ENCODE data around the gene MYEOV. TPM values are rescaled to one million over a fixed set of nuclear protein-coding genes. Genes with fewer than 3 reads are reported as not detected.

The MYEOV gene
- total and polyA plus RNA-seq, 4 donors = 0.39 TPM; not detected in 3

DNA sequence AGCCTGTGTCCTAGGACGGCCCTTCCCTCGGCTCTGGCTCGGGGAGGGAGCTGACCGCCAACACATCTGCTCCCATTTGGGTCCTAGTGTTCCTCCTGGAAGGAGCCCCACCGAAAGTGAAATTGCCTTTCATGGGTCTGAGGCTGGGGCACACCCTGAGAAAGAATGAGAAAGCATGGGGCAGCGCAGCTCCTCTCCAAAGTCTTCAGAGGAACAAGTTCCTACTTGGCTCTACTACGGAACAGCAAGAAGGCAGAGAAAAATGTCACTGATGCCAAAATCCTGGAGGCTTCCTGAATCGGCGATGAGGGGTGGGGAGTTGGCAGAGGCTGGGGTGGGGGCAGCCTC lies 41.5 kb upstream of the MYEOV start:
- H3K4me3 ChIP-seq (ENCODE audit: low read depth, low read length) = no peak overlapping the region
- 66% methylated on average over 8 of the region's 9 CpGs for WGBS (ENCODE audit: insufficient coverage)
- no peaks in the 10 kb centered on the region for H3K36me3 ChIP-seq (ENCODE audit: control insufficient read depth, insufficient read depth, low read length)
- peaks cover 9% of the 10 kb centered on the region for H3K4me1 ChIP-seq (ENCODE audit: control insufficient read depth, insufficient read depth, low read length)
- no peaks in the 10 kb centered on the region for H3K9me3 ChIP-seq (ENCODE audit: control insufficient read depth, insufficient read depth, low read length)
- no peak for DNase-seq (ENCODE audit: low read depth in 4 of 6, low spot score in 6 of 6)
- peaks cover 5% of the 10 kb centered on the region for H3K27me3 ChIP-seq (ENCODE audit: control insufficient read depth, insufficient read depth, low read length)
- H3K27ac ChIP-seq (ENCODE audit: low read depth, low read length) = no peak overlapping the region

DNA sequence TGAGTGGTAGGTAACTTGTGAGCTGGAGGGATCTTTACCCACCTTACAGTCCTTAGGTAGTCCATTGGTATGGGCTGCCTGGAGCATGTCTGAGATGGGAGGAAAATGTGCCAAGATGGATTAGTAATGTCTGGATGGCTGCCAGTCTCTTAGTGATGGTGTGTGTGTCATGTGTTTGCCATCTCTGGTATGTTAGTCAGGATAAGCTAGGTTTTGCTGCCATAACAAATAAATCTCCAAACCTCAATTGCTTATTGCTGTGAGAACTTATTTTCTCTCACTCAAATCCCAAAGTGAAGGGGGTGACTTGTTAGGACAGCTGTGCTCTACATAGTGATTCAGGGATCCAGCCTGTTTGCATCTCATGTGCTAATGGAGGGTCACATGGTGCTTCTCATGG lies 40.9 kb upstream of the MYEOV start:
- H3K9me3 ChIP-seq (ENCODE audit: control insufficient read depth, insufficient read depth, low read length) = no peaks in the 10 kb centered on the region
- peaks cover 2% of the 10 kb centered on the region for H3K27me3 ChIP-seq (ENCODE audit: control insufficient read depth, insufficient read depth, low read length)
- H3K4me3 ChIP-seq (ENCODE audit: low read depth, low read length) = no peak overlapping the region
- no peak for DNase-seq (ENCODE audit: low read depth in 4 of 6, low spot score in 6 of 6)
- H3K27ac ChIP-seq (ENCODE audit: low read depth, low read length) = no peak overlapping the region
- peaks cover 9% of the 10 kb centered on the region for H3K4me1 ChIP-seq (ENCODE audit: control insufficient read depth, insufficient read depth, low read length)
- no peaks in the 10 kb centered on the region for H3K36me3 ChIP-seq (ENCODE audit: control insufficient read depth, insufficient read depth, low read length)

DNA sequence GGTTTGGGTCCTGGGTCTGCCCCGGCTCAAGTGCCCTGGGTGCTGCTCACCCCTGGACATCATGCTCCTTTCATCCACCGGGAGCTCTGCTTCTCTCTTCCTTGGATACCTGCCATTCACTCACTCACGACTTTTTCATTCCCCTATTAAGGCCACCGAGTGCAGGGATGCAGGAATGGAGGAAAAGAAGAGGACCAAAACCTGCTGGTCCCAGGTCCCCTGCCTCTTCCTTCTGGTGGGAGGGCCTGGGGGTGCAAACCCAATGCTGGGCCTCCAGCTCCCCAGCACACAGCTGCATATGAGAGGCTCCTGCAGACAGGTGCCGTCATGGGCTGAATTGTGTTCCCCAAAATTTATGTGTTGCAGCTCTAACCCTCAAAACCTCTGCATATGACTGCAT lies 36.8 kb upstream of the MYEOV start:
- 93% methylated on average over 2 of the region's 5 CpGs for WGBS (ENCODE audit: insufficient coverage)
- Histone ChIP-seq H3K4me1 (ENCODE audit: control insufficient read depth, insufficient read depth, low read length) (no peaks in the 10 kb centered on the region), H3K4me3 (ENCODE audit: low read depth, low read length) (no peak overlapping the region), H3K27me3 (ENCODE audit: control insufficient read depth, insufficient read depth, low read length) (no peaks in the 10 kb centered on the region), H3K9me3 (ENCODE audit: control insufficient read depth, insufficient read depth, low read length) (peaks cover 2% of the 10 kb centered on the region), H3K36me3 (ENCODE audit: control insufficient read depth, insufficient read depth, low read length) (no peaks in the 10 kb centered on the region), H3K27ac (ENCODE audit: low read depth, low read length) (no peak overlapping the region)
- DNase-seq (ENCODE audit: low read depth in 4 of 6, low spot score in 6 of 6) = no peak

- no peaks in the 10 kb centered on the region for H3K4me1 ChIP-seq (ENCODE audit: control insufficient read depth, insufficient read depth, low read length)
Observed at GRCh38 chr11:69257838-69258658, 35.9 kb upstream of the MYEOV start.

DNA sequence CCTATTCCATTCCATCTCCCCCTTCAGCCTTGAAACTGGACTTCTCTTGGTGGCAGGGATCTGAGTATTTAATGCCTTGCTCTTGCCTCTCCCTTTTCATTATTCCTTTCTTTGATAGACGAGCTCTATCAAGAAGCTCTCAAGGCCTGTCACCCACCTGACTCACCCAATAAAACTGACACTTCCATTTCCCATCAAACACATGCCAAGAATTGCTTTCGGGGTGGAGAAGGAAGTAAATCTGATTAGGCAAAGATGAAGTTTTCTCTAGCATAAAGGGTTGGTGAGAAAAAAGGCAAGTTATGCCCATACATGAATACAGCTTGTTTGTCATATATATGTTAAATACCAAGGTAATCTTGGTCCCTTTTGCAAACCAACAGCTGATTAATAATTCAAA lies 34.9 kb upstream of the MYEOV start:
- H3K27ac ChIP-seq (ENCODE audit: low read depth, low read length) = no peak overlapping the region
- DNase-seq (ENCODE audit: low read depth in 4 of 6, low spot score in 6 of 6) = no peak
- no CpG with 5 or more reads among the region's 2 CpGs for WGBS (ENCODE audit: insufficient coverage)
- peaks cover 2% of the 10 kb centered on the region for H3K9me3 ChIP-seq (ENCODE audit: control insufficient read depth, insufficient read depth, low read length)
- no peaks in the 10 kb centered on the region for H3K27me3 ChIP-seq (ENCODE audit: control insufficient read depth, insufficient read depth, low read length)
- no peaks in the 10 kb centered on the region for H3K36me3 ChIP-seq (ENCODE audit: control insufficient read depth, insufficient read depth, low read length)
- H3K4me1 ChIP-seq (ENCODE audit: control insufficient read depth, insufficient read depth, low read length) = peaks cover 4% of the 10 kb centered on the region
- H3K4me3 ChIP-seq (ENCODE audit: low read depth, low read length) = no peak overlapping the region

More at GRCh38 chr11:69257838-69258658, 35.9 kb upstream of the MYEOV start:
- WGBS (ENCODE audit: insufficient coverage) = 57% methylated on average over 4 of the region's 6 CpGs
- no peaks in the 10 kb centered on the region for H3K27me3 ChIP-seq (ENCODE audit: control insufficient read depth, insufficient read depth, low read length)
- no peaks in the 10 kb centered on the region for H3K36me3 ChIP-seq (ENCODE audit: control insufficient read depth, insufficient read depth, low read length)
- H3K27ac ChIP-seq (ENCODE audit: low read depth, low read length) = no peak overlapping the region
- no peak overlapping the region for H3K4me3 ChIP-seq (ENCODE audit: low read depth, low read length)
- peaks cover 2% of the 10 kb centered on the region for H3K9me3 ChIP-seq (ENCODE audit: control insufficient read depth, insufficient read depth, low read length)
- DNase-seq (ENCODE audit: low read depth in 4 of 6, low spot score in 6 of 6) = peak in 1 of 6 donors; percentile 17

- Histone ChIP-seq H3K27me3 (ENCODE audit: control insufficient read depth, insufficient read depth, low read length) (no peaks in the 10 kb centered on the region), H3K27ac (ENCODE audit: low read depth, low read length) (no peak overlapping the region), H3K4me1 (ENCODE audit: control insufficient read depth, insufficient read depth, low read length) (peaks cover 4% of the 10 kb centered on the region), H3K4me3 (ENCODE audit: low read depth, low read length) (no peak overlapping the region), H3K36me3 (ENCODE audit: control insufficient read depth, insufficient read depth, low read length) (no peaks in the 10 kb centered on the region), H3K9me3 (ENCODE audit: control insufficient read depth, insufficient read depth, low read length) (peaks cover 2% of the 10 kb centered on the region)
- no peak for DNase-seq (ENCODE audit: low read depth in 4 of 6, low spot score in 6 of 6)
Observed at GRCh38 chr11:69260622-69261021, 33.3 kb upstream of the MYEOV start.

DNA sequence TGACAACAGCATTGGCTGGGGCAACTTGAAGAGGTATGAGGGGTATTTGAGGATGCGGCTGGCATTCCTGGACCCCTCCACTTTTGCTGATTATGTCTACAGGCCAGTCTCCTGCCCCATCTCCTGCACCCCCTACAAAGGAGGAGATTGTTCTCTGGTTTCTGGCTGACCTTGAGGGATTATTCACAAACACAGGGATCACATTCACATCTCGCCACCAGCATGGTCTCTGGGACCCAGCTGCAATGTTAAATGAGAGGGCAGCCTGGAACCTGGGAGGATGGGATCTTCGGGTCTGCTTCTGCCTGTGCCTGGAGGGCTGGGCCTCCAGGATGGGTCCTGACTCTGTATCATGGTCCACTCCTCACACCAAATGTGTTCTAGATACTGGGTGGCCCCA lies 32.8 kb upstream of the MYEOV start:
- peaks cover 2% of the 10 kb centered on the region for H3K9me3 ChIP-seq (ENCODE audit: control insufficient read depth, insufficient read depth, low read length)
- no peak overlapping the region for H3K4me3 ChIP-seq (ENCODE audit: low read depth, low read length)
- no peaks in the 10 kb centered on the region for H3K36me3 ChIP-seq (ENCODE audit: control insufficient read depth, insufficient read depth, low read length)
- 57% methylated on average over 1 of the region's 3 CpGs for WGBS (ENCODE audit: insufficient coverage)
- H3K4me1 ChIP-seq (ENCODE audit: control insufficient read depth, insufficient read depth, low read length) = peaks cover 4% of the 10 kb centered on the region
- DNase-seq (ENCODE audit: low read depth in 4 of 6, low spot score in 6 of 6) = no peak
- no peaks in the 10 kb centered on the region for H3K27me3 ChIP-seq (ENCODE audit: control insufficient read depth, insufficient read depth, low read length)
- H3K27ac ChIP-seq (ENCODE audit: low read depth, low read length) = no peak overlapping the region

- peaks cover 2% of the 10 kb centered on the region for H3K9me3 ChIP-seq (ENCODE audit: control insufficient read depth, insufficient read depth, low read length)
- 81% methylated on average over 6 of the region's 8 CpGs for WGBS (ENCODE audit: insufficient coverage)
- H3K4me1 ChIP-seq (ENCODE audit: control insufficient read depth, insufficient read depth, low read length) = peaks cover 12% of the 10 kb centered on the region
- no peaks in the 10 kb centered on the region for H3K36me3 ChIP-seq (ENCODE audit: control insufficient read depth, insufficient read depth, low read length)
- no peak for DNase-seq (ENCODE audit: low read depth in 4 of 6, low spot score in 6 of 6)
- no peak overlapping the region for H3K27ac ChIP-seq (ENCODE audit: low read depth, low read length)
- no peaks in the 10 kb centered on the region for H3K27me3 ChIP-seq (ENCODE audit: control insufficient read depth, insufficient read depth, low read length)
- H3K4me3 ChIP-seq (ENCODE audit: low read depth, low read length) = no peak overlapping the region
Observed at GRCh38 chr11:69262918-69263735, 30.8 kb upstream of the MYEOV start.

DNA sequence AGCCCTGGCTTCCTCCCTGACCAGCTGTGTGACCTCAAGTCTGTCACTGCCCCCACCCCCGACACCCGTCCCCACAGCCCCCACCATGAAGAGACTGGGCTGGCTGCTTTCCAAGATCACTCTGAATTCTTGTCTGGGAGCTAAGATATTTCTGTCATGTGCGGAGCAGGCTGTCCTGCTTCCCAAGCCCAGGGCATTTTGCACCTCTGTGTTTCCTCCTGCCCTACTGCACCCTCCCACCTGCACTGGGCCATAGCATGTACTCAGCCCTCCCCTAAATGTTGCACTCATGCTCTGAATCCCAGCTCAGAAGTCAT lies 30.3 kb upstream of the MYEOV start:
- peaks cover 13% of the 10 kb centered on the region for H3K4me1 ChIP-seq (ENCODE audit: control insufficient read depth, insufficient read depth, low read length)
- no peak overlapping the region for H3K27ac ChIP-seq (ENCODE audit: low read depth, low read length)
- WGBS (ENCODE audit: insufficient coverage) = 64% methylated on average over 3 of the region's 3 CpGs

DNA sequence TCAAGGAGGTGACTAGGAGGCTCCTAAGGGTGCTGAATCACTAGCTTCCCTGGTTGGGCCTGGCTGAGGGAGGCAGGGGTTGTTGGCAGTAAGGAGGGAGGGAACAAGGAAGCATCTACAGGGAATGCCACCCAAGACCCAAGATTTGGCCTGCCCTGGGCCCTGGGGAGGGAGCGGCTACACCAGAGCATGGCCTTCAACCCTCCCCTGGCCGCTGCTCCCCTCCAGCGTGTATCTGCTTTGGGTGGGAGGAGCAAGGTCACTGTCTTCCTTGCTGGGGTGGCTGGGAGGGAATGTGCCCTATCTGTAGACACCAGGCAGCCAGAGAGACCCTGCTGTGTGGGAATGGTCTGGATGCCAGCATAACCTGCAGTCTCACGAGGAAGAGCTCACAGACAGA lies 29.5 kb upstream of the MYEOV start:
- H3K36me3 ChIP-seq (ENCODE audit: control insufficient read depth, insufficient read depth, low read length) = peaks cover 2% of the 10 kb centered on the region
- 93% methylated on average over 4 of the region's 4 CpGs for WGBS (ENCODE audit: insufficient coverage)

More for the DNA sequence above, 30.3 kb upstream of the MYEOV start:
- H3K9me3 ChIP-seq (ENCODE audit: control insufficient read depth, insufficient read depth, low read length) = peaks cover 2% of the 10 kb centered on the region
- H3K36me3 ChIP-seq (ENCODE audit: control insufficient read depth, insufficient read depth, low read length) = no peaks in the 10 kb centered on the region
- no peaks in the 10 kb centered on the region for H3K27me3 ChIP-seq (ENCODE audit: control insufficient read depth, insufficient read depth, low read length)
- no peak overlapping the region for H3K4me3 ChIP-seq (ENCODE audit: low read depth, low read length)
- no peak for DNase-seq (ENCODE audit: low read depth in 4 of 6, low spot score in 6 of 6)

More for the DNA sequence above, 29.5 kb upstream of the MYEOV start:
- Histone ChIP-seq H3K4me1 (ENCODE audit: control insufficient read depth, insufficient read depth, low read length) (peaks cover 17% of the 10 kb centered on the region), H3K27me3 (ENCODE audit: control insufficient read depth, insufficient read depth, low read length) (no peaks in the 10 kb centered on the region), H3K4me3 (ENCODE audit: low read depth, low read length) (no peak overlapping the region), H3K27ac (ENCODE audit: low read depth, low read length) (no peak overlapping the region), H3K9me3 (ENCODE audit: control insufficient read depth, insufficient read depth, low read length) (peaks cover 2% of the 10 kb centered on the region)
- no peak for DNase-seq (ENCODE audit: low read depth in 4 of 6, low spot score in 6 of 6)
